CD4-positive, alpha-beta memory T cell (primary cell): ENCODE results near the gene CERS2. TPM values are rescaled to one million over a fixed set of nuclear protein-coding genes. Genes with fewer than 3 reads are reported as not detected.

Source experiments
- CTCF ChIA-PET: fragments of 350-600 bp; sonication (Branson Sonifier 250); formaldehyde crosslinking; loops from one replicate; lab custom pipeline; 2021; ENCODE audit warnings: inconsistent platforms; ENCODE audit not compliant: partially characterized antibody; lab: Charles Lee
- POLR2A ChIA-PET: fragments of 350-600 bp; sonication (Branson Sonifier 250); formaldehyde crosslinking; loops from one replicate; lab custom pipeline; 2021; ENCODE audit not compliant: partially characterized antibody; lab: Charles Lee
- DNase-seq, 5 donors: peaks; one replicate each; pipeline versions ENCODE4 v3.0.0 to v3.0.0-alpha.2; 2020 to 2022; ENCODE audit warnings: mixed read lengths in 1 of 5
- H3K27ac ChIP-seq: one replicate; pipeline ENCODE4 v1.7.0; 2013; ENCODE audit warnings: low read depth, low read length
- H3K27me3 ChIP-seq: 2 replicates; pipeline ENCODE4 v1.7.0; 2013; ENCODE audit warnings: mild to moderate bottlenecking, low read length, moderate library complexity; ENCODE audit not compliant: insufficient read depth
- H3K36me3 ChIP-seq: 2 replicates; pipeline ENCODE4 v1.7.0; 2013; ENCODE audit warnings: mild to moderate bottlenecking, low read length, moderate library complexity; ENCODE audit not compliant: insufficient read depth
- H3K4me1 ChIP-seq: 2 replicates; pipeline ENCODE4 v1.7.0; 2013; ENCODE audit warnings: mild to moderate bottlenecking, low read length, moderate library complexity; ENCODE audit not compliant: insufficient read depth
- H3K4me3 ChIP-seq, 2 donors: one replicate each; pipeline ENCODE4 v1.7.0; 2013; ENCODE audit warnings: low read length in 2 of 2, mild to moderate bottlenecking in 1 of 2
- H3K9me3 ChIP-seq, 2 donors: one replicate each; pipeline ENCODE4 v1.7.0; 2013; ENCODE audit warnings: low read length in 2 of 2, control low read depth in 1 of 2; ENCODE audit not compliant: control insufficient read depth in 1 of 2
- H3K27ac Mint-ChIP-seq, 7 donors: one replicate each; pipeline ENCODE4 v1.8.0; 2020 to 2021; ENCODE audit warnings: mixed read lengths in 7 of 7, mild to moderate bottlenecking in 6 of 7, inconsistent platforms in 3 of 7, moderate library complexity in 3 of 7
- H3K27me3 Mint-ChIP-seq, 2 donors: one replicate each; pipeline ENCODE4 v1.8.0; 2020 to 2021; ENCODE audit warnings: mixed read lengths in 2 of 2
- H3K36me3 Mint-ChIP-seq, 2 donors: one replicate each; pipeline ENCODE4 v1.8.0; 2020 to 2021; ENCODE audit warnings: mixed read lengths in 2 of 2, inconsistent platforms in 1 of 2, mild to moderate bottlenecking in 1 of 2
- H3K4me1 Mint-ChIP-seq, 4 donors: one replicate each; pipeline ENCODE4 v1.8.0; 2020 to 2021; ENCODE audit warnings: mixed read lengths in 4 of 4, mild to moderate bottlenecking in 1 of 4
- H3K4me3 Mint-ChIP-seq, 8 donors: one replicate each; pipeline ENCODE4 v1.8.0; 2020 to 2021; ENCODE audit warnings: mixed read lengths in 8 of 8, mild to moderate bottlenecking in 7 of 8, moderate library complexity in 6 of 8, inconsistent platforms in 3 of 8
- H3K9me3 Mint-ChIP-seq, 8 donors: one replicate each; pipeline ENCODE4 v1.8.0; 2020 to 2021; ENCODE audit warnings: mixed read lengths in 8 of 8, mild to moderate bottlenecking in 5 of 8, inconsistent platforms in 3 of 8, moderate library complexity in 1 of 8
- intact Hi-C: fragments of 100-400 bp; cut with micrococcal nuclease; formaldehyde crosslinking; loops from one replicate; pipeline ENCODE4 v1.15.1; 2023
- polyA plus RNA-seq, 2 donors: library from polyadenylated mRNA; unstranded; fragments of 300-500 nt; fragmentation: Illumina TruSeq; gene quantifications; one replicate each; pipeline ENCODE4 v1.2.3, GENCODE V29; 2021
- total RNA-seq, 2 experiments: library from RNA; stranded (reverse); gene quantifications; one replicate each; pipeline ENCODE4 v1.2.3, GENCODE V29; 2021

Gene CERS2
- total and polyA plus RNA-seq, 4 experiments from 2014 or later = 145 to 206 (median 166) TPM

- Histone ChIP-seq H3K9me3 (no peaks in the 10 kb centered on the region), H3K27ac (peak within 1 kb of the TSS; percentile 80), H3K36me3 (peaks cover 20% of the 10 kb centered on the region), H3K4me3 (peak within 1 kb of the TSS; percentile 80 to 97), H3K4me1 (peaks cover 22% of the 10 kb centered on the region), H3K27me3 (no peaks in the 10 kb centered on the region)
- Mint-ChIP-seq H3K36me3 (peaks cover 34 to 44% of the 10 kb centered on the region in 2 donors), H3K9me3 (peaks cover 0 to 6% (median under 1%) of the 10 kb centered on the region in 8 donors), H3K27ac (peak within 1 kb of the TSS; percentile 96 to 98 (median 96)), H3K4me3 (peak within 1 kb of the TSS; percentile 94 to 96 (median 96)), H3K27me3 (no peaks in the 10 kb centered on the region), H3K4me1 (peaks cover 18 to 38% (median 29%) of the 10 kb centered on the region in 4 donors)
- ChIA-PET CTCF (interaction anchor here (0.8 to 2.1 kb wide), 5 partner anchors 10 to 231 kb away, joined by 3 to 7 read pairs (median 4); partner anchors contain the start of genes CTXND2 and TNFAIP8L2), POLR2A (interaction anchor here (0.7 to 1.8 kb wide), 9 partner anchors 34 to 229 kb away, joined by 3 to 5 read pairs (median 3); partner anchors contain the start of genes ARNT, CDC42SE1, CTSS and GOLPH3L)
- peak; percentile 90 to 95 (median 90) for DNase-seq
- intact Hi-C loops = loop anchor here (1.0 to 10.0 kb wide), 4 partner anchors 48 to 297 kb away; partner anchors contain the start of genes CERS2, CTSS, ENSA and PRUNE1
Measured at GRCh38 chr1:150926097-150926741, 48.4 kb downstream of the CERS2 start, which contains the start of gene SETDB1. SETDB1 (plus strand) TSS chr1:150926363; CDS start chr1:150927715, 1,352 bp downstream.

- DNase-seq = peak in 1 of 5 donors; percentile 7
- Mint-ChIP-seq H3K27me3 (no peaks in the 10 kb centered on the region), H3K9me3 (peaks cover 0 to 3% (median 0%) of the 10 kb centered on the region in 8 donors), H3K4me1 (peaks cover 18 to 38% (median 29%) of the 10 kb centered on the region in 4 donors), H3K27ac (peak overlapping the region in 5 of 7 donors; percentile 30 to 97 (median 96)), H3K4me3 (peak overlapping the region in 7 of 8 donors; percentile 94 to 96 (median 96)), H3K36me3 (peaks cover 26 to 37% of the 10 kb centered on the region in 2 donors)
- Histone ChIP-seq H3K36me3 (peaks cover 12% of the 10 kb centered on the region), H3K27me3 (no peaks in the 10 kb centered on the region), H3K4me3 (peak overlapping the region in 1 of 2 donors; percentile 97), H3K9me3 (no peaks in the 10 kb centered on the region), H3K27ac (no peak overlapping the region), H3K4me1 (peaks cover 22% of the 10 kb centered on the region)
- intact Hi-C loops = loop anchor here (10.0 kb wide), 1 partner anchor 160 kb away; the partner anchor contains the start of gene CTSS
- ChIA-PET POLR2A (interaction anchor here (1.3 to 1.8 kb wide), 3 partner anchors 32 to 228 kb away, joined by 4 to 5 read pairs (median 4); partner anchors contain the start of gene GOLPH3L), CTCF (interaction anchor here (1.3 to 1.6 kb wide), 3 partner anchors 38 to 81 kb away, joined by 4 to 6 read pairs (median 4); partner anchors contain the start of genes CTXND2 and MINDY1)
Measured at GRCh38 chr1:150925080-150925479, 49.6 kb downstream of the CERS2 start.

- Mint-ChIP-seq H3K27me3 (no peaks in the 10 kb centered on the region), H3K9me3 (no peaks in the 10 kb centered on the region), H3K36me3 (peaks cover 4 to 14% of the 10 kb centered on the region in 2 donors), H3K27ac (peak overlapping the region in 4 of 7 donors; percentile 10 to 68 (median 36)), H3K4me3 (peak overlapping the region in 1 of 8 donors; percentile 55), H3K4me1 (peaks cover 12 to 30% (median 23%) of the 10 kb centered on the region in 4 donors)
- Histone ChIP-seq H3K36me3 (no peaks in the 10 kb centered on the region), H3K27me3 (no peaks in the 10 kb centered on the region), H3K4me3 (no peak overlapping the region), H3K4me1 (peaks cover 18% of the 10 kb centered on the region), H3K9me3 (no peaks in the 10 kb centered on the region), H3K27ac (no peak overlapping the region)
- CTCF ChIA-PET = interaction anchor here (0.6 to 2.2 kb wide), 31 partner anchors 9 to 654 kb away, joined by 3 to 12 read pairs (median 5); partner anchors contain the start of genes APH1A, CTXND2, ENSA and GOLPH3L
- DNase-seq = peak; percentile 67 to 79 (median 70)
- POLR2A ChIA-PET = interaction anchor here (1.0 to 1.2 kb wide), 3 partner anchors 33 to 435 kb away, joined by 3 to 4 read pairs (median 3); partner anchors contain the start of genes CERS2 and TARS2
- intact Hi-C loops = loop anchor here (1.0 to 10.0 kb wide), 5 partner anchors 46 to 458 kb away; partner anchors contain the start of genes ARNT, CTSS and GOLPH3L
Measured at GRCh38 chr1:150922519-150922975, 52.1 kb downstream of the CERS2 start.

DNA sequence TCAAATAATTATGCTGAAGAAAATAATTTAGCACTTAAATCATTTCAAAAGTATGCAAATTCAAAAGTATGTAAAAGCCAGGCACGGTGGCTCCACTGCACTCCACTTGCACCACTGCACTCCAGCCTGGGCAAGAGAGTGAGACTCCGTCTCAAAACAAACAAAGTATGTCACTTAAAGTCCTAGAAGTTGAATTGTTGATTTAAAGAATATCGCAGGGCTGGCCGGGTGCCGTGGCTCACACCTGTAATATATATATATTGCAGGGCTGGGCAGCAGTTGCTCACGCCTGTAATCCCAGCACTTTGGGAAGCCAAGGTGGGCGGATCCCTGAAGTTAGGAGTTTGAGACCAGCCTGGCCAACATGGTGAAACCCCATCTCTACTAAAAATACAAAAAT lies 57.2 kb downstream of the CERS2 start:
- no peak overlapping the region for H3K27ac ChIP-seq
- intact Hi-C loops = no loop called here

More for the DNA sequence above, 57.2 kb downstream of the CERS2 start:
- Mint-ChIP-seq H3K4me3 (no peak overlapping the region), H3K9me3 (no peaks in the 10 kb centered on the region), H3K27ac (no peak overlapping the region), H3K36me3 (no peaks in the 10 kb centered on the region), H3K4me1 (peaks cover 1 to 4% (median 4%) of the 10 kb centered on the region in 4 donors), H3K27me3 (no peaks in the 10 kb centered on the region)
- H3K4me1 ChIP-seq = peaks cover 3% of the 10 kb centered on the region
- CTCF ChIA-PET = no interaction called here
- no peak for DNase-seq
- H3K9me3 ChIP-seq = no peaks in the 10 kb centered on the region
- H3K4me3 ChIP-seq = no peak overlapping the region
- no peaks in the 10 kb centered on the region for H3K27me3 ChIP-seq
- no peaks in the 10 kb centered on the region for H3K36me3 ChIP-seq
- POLR2A ChIA-PET = no interaction called here

Other genes with a start within 250 kb of the CERS2 start
- 100 to 1,000 TPM; 119 TPM for gene CTSS, start 209.1 kb downstream of the CERS2 start, total RNA-seq
- gene CTSS, start 209.1 kb downstream of the CERS2 start, polyA plus RNA-seq = 100 to 1,000 TPM; 146 to 172 TPM
- gene CTSK, start 166.6 kb downstream of the CERS2 start, total RNA-seq = 1 to 10 TPM; 5.9 to 6.6 TPM
- gene CTSK, start 166.6 kb downstream of the CERS2 start, polyA plus RNA-seq = under 1 TPM in 1 of 2 donors, not detected in 1; 0.56 TPM
- gene ARNT, start 98.2 kb downstream of the CERS2 start, total RNA-seq = 10 to 100 TPM; 36.6 to 37.7 TPM
- 10 to 100 TPM; 20.2 to 25.5 TPM for gene ARNT, start 98.2 kb downstream of the CERS2 start, polyA plus RNA-seq
- gene CTXND2, start 87.7 kb downstream of the CERS2 start, total RNA-seq = not detected
- not detected for gene CTXND2, start 87.7 kb downstream of the CERS2 start, polyA plus RNA-seq
- 10 to 100 TPM; 71.4 to 72.6 TPM for gene SETDB1, start 48.5 kb downstream of the CERS2 start, total RNA-seq
- 10 to 100 TPM in 1 of 2 donors, 1 to 10 TPM in 1; 9.8 to 14.2 TPM for gene SETDB1, start 48.5 kb downstream of the CERS2 start, polyA plus RNA-seq
- under 1 TPM in 1 of 2 experiments, not detected in 1; 0.17 TPM for gene ANXA9, start 7.5 kb upstream of the CERS2 start, total RNA-seq
- gene ANXA9, start 7.5 kb upstream of the CERS2 start, polyA plus RNA-seq = under 1 TPM; 0.23 to 0.33 TPM
- 10 to 100 TPM; 31.4 to 32.1 TPM for gene MINDY1, start 32.1 kb upstream of the CERS2 start, total RNA-seq
- 10 to 100 TPM in 1 of 2 donors, 1 to 10 TPM in 1; 6.5 to 17.6 TPM for gene MINDY1, start 32.1 kb upstream of the CERS2 start, polyA plus RNA-seq
- gene PRUNE1, start 33.6 kb upstream of the CERS2 start, total RNA-seq = 10 to 100 TPM; 35.0 to 38.9 TPM
- gene PRUNE1, start 33.6 kb upstream of the CERS2 start, polyA plus RNA-seq = 10 to 100 TPM; 52.6 to 59.0 TPM
- gene BNIPL, start 61.8 kb upstream of the CERS2 start, total RNA-seq = 1 to 10 TPM; 4.6 to 8.3 TPM
- not detected for gene BNIPL, start 61.8 kb upstream of the CERS2 start, polyA plus RNA-seq
- 1 to 10 TPM; 2.4 to 3.5 TPM for gene C1orf56, start 72.9 kb upstream of the CERS2 start, total RNA-seq
- gene C1orf56, start 72.9 kb upstream of the CERS2 start, polyA plus RNA-seq = 1 to 10 TPM; 1.4 to 3.6 TPM
- gene CDC42SE1, start 84.8 kb upstream of the CERS2 start, total RNA-seq = 100 to 1,000 TPM; 478 to 483 TPM
- 100 to 1,000 TPM in 1 of 2 donors, 10 to 100 TPM in 1; 66.2 to 100 TPM for gene CDC42SE1, start 84.8 kb upstream of the CERS2 start, polyA plus RNA-seq
- 1 to 10 TPM; 4.5 to 4.9 TPM for gene MLLT11, start 85.6 kb upstream of the CERS2 start, total RNA-seq
- gene MLLT11, start 85.6 kb upstream of the CERS2 start, polyA plus RNA-seq = 1 to 10 TPM; 3.6 to 3.9 TPM
- gene GABPB2, start 95.9 kb upstream of the CERS2 start, total RNA-seq = 10 to 100 TPM; 36.8 to 42.8 TPM
- 10 to 100 TPM in 1 of 2 donors, 1 to 10 TPM in 1; 4.9 to 14.2 TPM for gene GABPB2, start 95.9 kb upstream of the CERS2 start, polyA plus RNA-seq
- gene SEMA6C, start 171.8 kb upstream of the CERS2 start, total RNA-seq = 1 to 10 TPM; 7.6 to 8.2 TPM
- gene SEMA6C, start 171.8 kb upstream of the CERS2 start, polyA plus RNA-seq = 1 to 10 TPM in 1 of 2 donors, under 1 TPM in 1; 0.54 to 2.1 TPM
- gene TNFAIP8L2, start 181.8 kb upstream of the CERS2 start, total RNA-seq = 10 to 100 TPM; 45.9 to 49.7 TPM
- gene TNFAIP8L2, start 181.8 kb upstream of the CERS2 start, polyA plus RNA-seq = 10 to 100 TPM; 10.8 to 42.3 TPM
- 1 to 10 TPM; 1.0 to 1.3 TPM for gene LYSMD1, start 191.1 kb upstream of the CERS2 start, total RNA-seq
- gene LYSMD1, start 191.1 kb upstream of the CERS2 start, polyA plus RNA-seq = under 1 TPM in 1 of 2 donors, not detected in 1; 0.59 TPM
- gene SCNM1, start 191.3 kb upstream of the CERS2 start, total RNA-seq = 10 to 100 TPM; 57.4 to 61.4 TPM
- gene SCNM1, start 191.3 kb upstream of the CERS2 start, polyA plus RNA-seq = 10 to 100 TPM; 76.5 to 80.9 TPM
- gene TMOD4, start 201.1 kb upstream of the CERS2 start, total RNA-seq = 1 to 10 TPM; 6.4 TPM
- not detected for gene TMOD4, start 201.1 kb upstream of the CERS2 start, polyA plus RNA-seq
- gene VPS72, start 215.4 kb upstream of the CERS2 start, total RNA-seq = 10 to 100 TPM; 68.1 to 68.4 TPM
- gene VPS72, start 215.4 kb upstream of the CERS2 start, polyA plus RNA-seq = 100 to 1,000 TPM in 1 of 2 donors, 10 to 100 TPM in 1; 80.6 to 102 TPM
- gene PIP5K1A, start 223.7 kb upstream of the CERS2 start, total RNA-seq = 10 to 100 TPM; 50.8 to 53.1 TPM
- gene PIP5K1A, start 223.7 kb upstream of the CERS2 start, polyA plus RNA-seq = 10 to 100 TPM; 13.7 to 16.2 TPM